RWPE1 (cell line): Measurements from ENCODE around the gene CSTF1.

Source experiments
- CTCF ChIA-PET: fragments of 350-600 bp; sonication (Branson Sonifier 250); formaldehyde crosslinking; extraction: SDS; loops from one replicate; lab custom pipeline; 2021; lab: Yijun Ruan, JAX
- POLR2A ChIA-PET: fragments of 400-600 bp; formaldehyde crosslinking; extraction: SDS; loops from one replicate; lab custom pipeline; 2020; ENCODE audit warnings: antibody characterized with exemption; ENCODE audit not compliant: low non-redundant PET; lab: Yijun Ruan, JAX
- DNase-seq: peaks from one replicate; pipeline ENCODE4 v3.0.0; 2012; ENCODE audit warnings: low spot score
- H3K27ac ChIP-seq: fragments of 450-650 bp; 2 replicates; pipeline ENCODE4 v1.5.1; 2017
- TF ChIP-seq, protein P1 (sequence below): fragments of 450-650 bp; conservative IDR thresholded peaks from 2 replicates; pipeline ENCODE4 v1.5.1; 2017; ENCODE audit warnings: low read depth, mild to moderate bottlenecking

The CSTF1 gene

DNA sequence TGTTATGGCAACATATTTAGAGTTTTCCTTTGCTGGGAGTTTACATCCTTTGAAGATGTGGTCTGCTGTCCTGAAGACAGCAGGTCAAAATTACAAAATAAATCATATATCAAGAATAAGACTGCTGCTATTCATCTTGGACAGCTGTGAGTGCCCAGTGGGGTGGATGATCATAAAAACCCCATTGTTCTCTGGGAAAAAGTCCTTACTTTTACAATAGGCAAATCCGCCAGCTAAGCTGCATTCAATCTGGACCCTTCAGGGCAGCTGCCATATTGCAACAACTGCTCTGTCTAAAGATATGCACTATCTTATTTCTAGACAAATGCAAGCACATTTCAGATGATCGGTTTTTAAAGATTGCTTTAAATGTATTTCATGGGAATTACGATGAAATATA lies 39.0 kb downstream of the CSTF1 start:
- POLR2A ChIA-PET = no interaction called here
- DNase-seq = no peak
- CTCF ChIA-PET = no interaction called here
- TF ChIP-seq, protein P1, sequence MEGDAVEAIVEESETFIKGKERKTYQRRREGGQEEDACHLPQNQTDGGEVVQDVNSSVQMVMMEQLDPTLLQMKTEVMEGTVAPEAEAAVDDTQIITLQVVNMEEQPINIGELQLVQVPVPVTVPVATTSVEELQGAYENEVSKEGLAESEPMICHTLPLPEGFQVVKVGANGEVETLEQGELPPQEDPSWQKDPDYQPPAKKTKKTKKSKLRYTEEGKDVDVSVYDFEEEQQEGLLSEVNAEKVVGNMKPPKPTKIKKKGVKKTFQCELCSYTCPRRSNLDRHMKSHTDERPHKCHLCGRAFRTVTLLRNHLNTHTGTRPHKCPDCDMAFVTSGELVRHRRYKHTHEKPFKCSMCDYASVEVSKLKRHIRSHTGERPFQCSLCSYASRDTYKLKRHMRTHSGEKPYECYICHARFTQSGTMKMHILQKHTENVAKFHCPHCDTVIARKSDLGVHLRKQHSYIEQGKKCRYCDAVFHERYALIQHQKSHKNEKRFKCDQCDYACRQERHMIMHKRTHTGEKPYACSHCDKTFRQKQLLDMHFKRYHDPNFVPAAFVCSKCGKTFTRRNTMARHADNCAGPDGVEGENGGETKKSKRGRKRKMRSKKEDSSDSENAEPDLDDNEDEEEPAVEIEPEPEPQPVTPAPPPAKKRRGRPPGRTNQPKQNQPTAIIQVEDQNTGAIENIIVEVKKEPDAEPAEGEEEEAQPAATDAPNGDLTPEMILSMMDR = no peak
- H3K27ac ChIP-seq = no peak overlapping the region

- DNase-seq = no peak
- ChIA-PET POLR2A (no interaction called here), CTCF (interaction anchor here (1.0 kb wide), 1 partner anchor 370 kb away, joined by 4 read pairs; no protein-coding TSS in a partner anchor)
- TF ChIP-seq, protein P1 = no peak
- no peak overlapping the region for H3K27ac ChIP-seq
These were observed 40.9 kb downstream of the CSTF1 start for GRCh38 chr20:56433221-56433879.

GRCh38 chr20:56433880-56434255 lies 41.4 kb downstream of the CSTF1 start:
- ChIA-PET POLR2A (no interaction called here), CTCF (interaction anchor here (1.0 kb wide), 1 partner anchor 369 kb away, joined by 4 read pairs; no protein-coding TSS in a partner anchor)

DNA sequence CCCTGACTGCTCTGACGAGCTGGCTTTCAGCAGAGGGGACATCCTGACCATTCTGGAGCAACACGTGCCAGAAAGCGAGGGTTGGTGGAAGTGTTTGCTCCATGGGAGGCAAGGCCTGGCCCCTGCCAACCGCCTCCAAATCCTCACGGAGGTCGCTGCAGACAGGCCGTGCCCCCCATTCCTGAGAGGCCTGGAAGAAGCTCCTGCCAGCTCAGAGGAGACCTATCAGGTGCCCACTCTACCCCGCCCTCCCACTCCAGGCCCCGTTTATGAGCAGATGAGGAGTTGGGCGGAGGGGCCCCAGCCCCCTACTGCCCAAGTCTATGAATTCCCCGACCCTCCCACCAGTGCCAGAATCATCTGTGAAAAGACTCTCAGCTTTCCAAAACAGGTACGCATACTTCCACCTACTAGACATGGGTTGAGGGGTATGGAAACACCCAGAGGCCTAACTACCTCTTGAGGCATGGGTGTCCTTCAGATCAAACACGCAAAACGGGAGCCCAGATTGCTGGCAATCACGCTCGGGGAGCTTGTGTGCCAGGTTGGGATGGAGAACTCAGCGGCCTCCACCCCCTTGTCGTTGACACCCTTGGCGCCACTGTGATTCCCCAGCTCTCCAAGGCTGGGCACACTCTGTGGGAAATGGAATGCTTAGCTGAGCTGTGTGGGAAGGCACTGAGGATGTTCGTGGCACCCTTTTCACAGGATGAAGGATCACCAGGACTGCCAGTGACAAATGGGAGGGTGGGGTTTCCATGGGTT lies 44.9 kb downstream of the CSTF1 start:
- CTCF ChIA-PET = interaction anchor here (0.6 kb wide), 1 partner anchor 526 kb away, joined by 3 read pairs; no protein-coding TSS in a partner anchor
- TF ChIP-seq, protein P1 = no peak

More at GRCh38 chr20:56433880-56434255, 41.4 kb downstream of the CSTF1 start:
- DNase-seq = no peak
- TF ChIP-seq, protein P1 = no peak
- no peak overlapping the region for H3K27ac ChIP-seq

DNA sequence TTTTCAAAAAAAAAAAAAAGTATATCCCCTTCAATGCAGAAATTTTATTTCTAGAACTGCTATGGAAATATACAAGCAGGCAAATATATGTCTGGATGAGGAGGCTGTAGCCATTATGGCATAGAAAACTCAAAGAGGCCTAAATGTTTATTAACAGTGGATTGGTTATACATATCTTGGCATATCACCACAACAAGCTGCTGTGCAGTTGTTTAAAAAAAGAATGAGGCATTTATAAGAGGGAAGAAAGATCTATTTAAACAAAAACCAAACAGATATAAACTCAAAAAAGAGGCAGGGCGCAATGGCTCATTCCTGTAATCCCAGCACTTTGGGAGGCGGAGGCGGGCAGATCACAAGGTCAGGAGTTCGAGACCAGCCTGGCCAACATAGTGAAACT lies 45.8 kb downstream of the CSTF1 start:
- H3K27ac ChIP-seq = no peak overlapping the region
- CTCF ChIA-PET = no interaction called here
- DNase-seq = no peak
- TF ChIP-seq, protein P1 = no peak
- POLR2A ChIA-PET = interaction anchor here (0.7 kb wide), 1 partner anchor 21 kb away, joined by 4 read pairs; no protein-coding TSS in a partner anchor

More for the DNA sequence above, 44.9 kb downstream of the CSTF1 start:
- POLR2A ChIA-PET = no interaction called here
- no peak for DNase-seq
- no peak overlapping the region for H3K27ac ChIP-seq

- CTCF ChIA-PET = interaction anchor here (0.7 kb wide), 1 partner anchor 9 kb away, joined by 3 read pairs; no protein-coding TSS in a partner anchor
- POLR2A ChIA-PET = no interaction called here
- no peak for DNase-seq
These were observed 47.4 kb downstream of the CSTF1 start for GRCh38 chr20:56439771-56440291.

More at GRCh38 chr20:56439771-56440291, 47.4 kb downstream of the CSTF1 start:
- H3K27ac ChIP-seq = no peak overlapping the region
- TF ChIP-seq, protein P1 = no peak
